ENCODE measurements around the gene CLTRN.

GRCh38 chrX:15599461-15599860, 65.1 kb downstream of the CLTRN start:
- TF ChIP-seq, protein P1, sequence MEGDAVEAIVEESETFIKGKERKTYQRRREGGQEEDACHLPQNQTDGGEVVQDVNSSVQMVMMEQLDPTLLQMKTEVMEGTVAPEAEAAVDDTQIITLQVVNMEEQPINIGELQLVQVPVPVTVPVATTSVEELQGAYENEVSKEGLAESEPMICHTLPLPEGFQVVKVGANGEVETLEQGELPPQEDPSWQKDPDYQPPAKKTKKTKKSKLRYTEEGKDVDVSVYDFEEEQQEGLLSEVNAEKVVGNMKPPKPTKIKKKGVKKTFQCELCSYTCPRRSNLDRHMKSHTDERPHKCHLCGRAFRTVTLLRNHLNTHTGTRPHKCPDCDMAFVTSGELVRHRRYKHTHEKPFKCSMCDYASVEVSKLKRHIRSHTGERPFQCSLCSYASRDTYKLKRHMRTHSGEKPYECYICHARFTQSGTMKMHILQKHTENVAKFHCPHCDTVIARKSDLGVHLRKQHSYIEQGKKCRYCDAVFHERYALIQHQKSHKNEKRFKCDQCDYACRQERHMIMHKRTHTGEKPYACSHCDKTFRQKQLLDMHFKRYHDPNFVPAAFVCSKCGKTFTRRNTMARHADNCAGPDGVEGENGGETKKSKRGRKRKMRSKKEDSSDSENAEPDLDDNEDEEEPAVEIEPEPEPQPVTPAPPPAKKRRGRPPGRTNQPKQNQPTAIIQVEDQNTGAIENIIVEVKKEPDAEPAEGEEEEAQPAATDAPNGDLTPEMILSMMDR (IDR thresholded peaks at IDR 0.05) = no peak
- TF ChIP-seq EP300 (IDR thresholded peaks at IDR 0.05) (no peak), POLR2A (IDR thresholded peaks at IDR 0.05) (no peak)
